ENCODE data around the gene PTMA.

- no peak for TF ChIP-seq CTCF (IDR thresholded peaks at IDR 0.05)
- TF ChIP-seq TCF7L2 (IDR thresholded peaks at IDR 0.05; ENCODE audit: low read depth, low read length): no peak
- no peak for TF ChIP-seq REST (IDR thresholded peaks at IDR 0.05; ENCODE audit: insufficient read depth in 1 of 2, low read depth in 2 of 2, low read length in 1 of 2)
- TF ChIP-seq POLR2AphosphoS5 (IDR thresholded peaks at IDR 0.05; ENCODE audit: low read depth, low read length): no peak
- TF ChIP-seq SIN3A (IDR thresholded peaks at IDR 0.05; ENCODE audit: borderline replicate concordance, insufficient read depth, low read depth, low read length): no peak
Observed at GRCh38 chr2:231718799-231719198, 10.5 kb downstream of the PTMA start.

Measured in Panc1 (cell line).